IPS DF 19.7 (cell line): ENCODE measurements around the gene CNOT11.
"Not testable (repeated sequence)": the region's sequence is repeated elsewhere in the genome, so short reads cannot be mapped to it uniquely, and the experiment has no call there.

Experiments
- DNase-seq: peaks from one replicate; pipeline ENCODE4 v3.0.0-alpha.2; 2013; ENCODE audit warnings: low read depth, low spot score

Gene CNOT11

DNA sequence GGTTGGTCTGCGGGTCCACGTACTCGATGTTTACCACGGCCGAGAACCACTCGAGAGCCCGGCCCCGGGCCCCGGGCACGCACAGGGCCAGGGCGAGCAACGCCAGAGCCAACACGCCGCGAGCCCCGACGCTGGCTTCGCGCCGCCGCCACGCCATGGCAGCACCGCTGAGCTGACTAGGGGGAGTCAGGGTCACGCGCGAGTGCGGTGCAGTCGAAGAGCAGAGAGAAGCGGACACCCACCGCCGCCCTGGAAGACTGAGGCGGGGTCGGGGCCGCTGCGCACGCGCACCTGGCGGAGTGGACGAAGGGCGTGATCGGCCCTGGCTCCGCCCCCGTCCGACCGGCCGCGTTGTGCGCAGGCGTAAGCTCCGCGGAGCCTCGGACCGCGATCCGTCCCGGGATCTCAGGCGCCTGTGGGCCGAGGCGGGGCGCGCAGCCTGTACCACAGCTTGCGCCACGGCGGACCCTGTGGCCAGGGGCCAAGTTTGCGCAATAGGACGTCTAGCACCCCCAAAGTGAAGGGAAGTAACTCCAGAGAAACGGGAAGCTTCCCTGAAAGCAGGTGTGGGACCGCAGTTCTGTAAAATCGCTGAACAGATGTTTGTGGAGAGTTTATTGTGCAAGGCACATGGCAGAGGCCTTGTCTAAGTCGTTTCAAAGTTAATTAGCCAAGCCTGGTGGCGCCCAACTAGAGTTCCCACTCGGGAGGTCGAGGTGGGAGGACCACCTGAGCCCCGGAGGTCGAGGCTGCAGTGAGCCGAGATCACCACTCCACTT is 55.9 kb downstream of the CNOT11 start, which contains the start of gene RNF149:
RNF149 (minus strand) TSS at position 270 of the 779 bp plus-strand sequence; CDS start at position 157, 113 bp downstream.
- no peak for DNase-seq

DNA sequence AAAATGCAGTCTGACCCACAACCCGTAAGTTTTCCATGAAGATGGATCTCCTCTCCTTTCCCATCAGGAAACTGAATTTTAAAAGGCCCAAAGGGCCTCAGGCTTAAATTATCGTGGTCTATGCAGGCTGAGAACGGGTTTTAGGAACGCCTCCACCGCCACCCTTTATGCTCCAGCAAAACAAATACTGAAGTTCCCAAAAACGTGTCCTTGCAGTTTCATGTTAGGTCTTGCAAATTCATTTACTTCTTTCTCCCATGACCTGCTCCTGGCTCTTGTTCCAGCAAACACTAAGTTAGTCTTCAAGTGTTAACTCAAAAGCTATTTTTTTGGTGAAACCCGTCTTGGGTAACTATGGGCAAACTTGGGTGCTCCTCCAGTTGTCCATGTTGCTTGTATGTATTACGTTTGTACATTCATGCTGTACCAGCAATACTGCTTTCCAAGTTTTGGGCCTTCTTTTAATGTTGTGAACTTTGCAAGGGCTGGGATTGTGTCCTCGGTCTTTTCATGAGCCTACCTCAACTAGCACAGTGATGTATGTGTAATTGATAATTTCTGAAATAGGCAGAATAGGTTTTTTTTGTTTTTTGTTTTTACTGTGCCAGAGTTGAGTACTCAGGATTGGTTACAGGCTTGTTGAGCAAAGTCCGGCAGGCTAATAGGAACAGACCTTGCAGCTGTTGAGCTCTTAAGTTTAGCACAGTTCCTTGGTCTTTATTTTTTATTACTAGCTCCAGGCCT is 57.6 kb downstream of the CNOT11 start:
- no peak for DNase-seq

DNA sequence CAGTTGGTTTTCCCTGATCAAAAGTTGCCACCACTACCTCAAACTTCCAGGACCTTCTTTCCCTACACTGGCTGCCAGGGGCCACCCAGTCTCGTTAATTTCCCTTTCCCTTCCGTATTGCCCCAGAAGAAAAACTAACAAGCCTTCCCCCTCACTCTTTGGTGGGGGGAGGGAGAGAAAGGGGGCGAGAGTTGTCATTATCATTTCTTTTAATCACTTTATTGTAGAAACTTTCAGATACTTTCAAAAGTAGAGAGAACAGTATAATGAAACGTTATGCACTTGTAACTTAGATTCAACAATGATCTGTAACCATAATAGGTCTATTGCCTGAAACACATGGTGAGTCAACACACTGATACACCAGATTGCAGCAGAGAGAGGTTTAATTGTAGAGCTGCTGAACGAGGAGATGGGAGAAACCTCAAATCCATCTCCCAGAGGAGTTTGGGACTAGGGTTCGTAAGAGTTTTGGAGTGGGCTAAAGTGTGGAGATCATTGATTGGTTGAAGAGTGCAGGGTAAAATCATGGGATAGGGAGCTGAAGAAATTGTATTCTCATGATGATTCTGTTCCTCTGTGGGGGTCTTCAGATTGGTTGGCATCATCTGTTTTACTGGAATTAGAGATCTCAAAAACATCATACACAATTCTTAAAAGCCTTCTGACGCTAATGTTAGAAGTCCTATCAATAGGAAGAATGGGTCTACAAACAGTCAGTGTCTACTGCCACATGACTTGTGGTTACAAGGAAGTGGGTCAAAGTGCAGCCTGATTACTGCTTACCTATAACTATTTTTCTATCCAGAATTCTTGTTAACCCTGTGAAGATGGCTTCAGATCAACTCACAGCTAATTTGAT is 58.4 kb downstream of the CNOT11 start:
- no peak for DNase-seq

DNA sequence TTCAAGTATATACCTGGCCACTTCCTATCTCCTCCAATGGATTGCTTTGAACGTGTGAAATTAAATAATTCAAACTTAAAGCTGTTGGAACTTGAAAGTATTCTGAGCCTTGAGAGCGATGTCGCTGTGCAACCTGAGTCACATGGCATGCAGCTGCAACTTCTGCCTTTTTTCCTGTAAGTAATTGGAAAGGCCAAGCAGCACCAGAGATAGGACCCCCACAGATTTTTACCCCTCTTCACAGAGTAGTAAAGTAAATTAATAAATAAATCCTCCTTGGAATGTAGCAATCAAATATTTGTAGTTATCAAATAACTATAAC is 59.0 kb downstream of the CNOT11 start:
- no peak for DNase-seq

DNA sequence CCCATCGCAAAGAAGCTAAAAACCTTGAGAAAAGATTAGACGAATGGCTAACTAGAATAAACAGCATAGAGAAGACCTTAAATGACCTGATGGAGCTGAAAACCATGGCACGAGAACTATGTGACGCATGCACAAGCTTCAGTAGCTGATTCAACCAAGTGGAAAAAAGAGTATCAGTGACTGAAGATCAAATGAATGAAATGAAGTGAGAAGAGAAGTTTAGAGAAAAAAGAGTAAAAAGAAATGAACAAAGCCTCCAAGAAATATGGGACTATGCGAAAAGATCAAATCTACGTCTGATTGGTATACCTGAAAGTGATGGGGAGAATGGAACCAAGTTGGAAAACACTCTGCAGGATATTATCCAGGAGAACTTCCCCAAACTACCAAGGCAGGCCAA is 63.9 kb downstream of the CNOT11 start:
- not testable (repeated sequence) for DNase-seq
